OCI-M2 (cell line): ENCODE data around the gene FARS2.
"Not testable (repeated sequence)": the region's sequence is repeated elsewhere in the genome, so short reads cannot be mapped to it uniquely, and the experiment has no call there.

Experiments used
- DNase-seq: peaks from one replicate; lab custom pipeline; 2025; ENCODE audit not compliant: unreplicated experiment; lab: John Stamatoyannopoulos, UW

FARS2 gene

DNA sequence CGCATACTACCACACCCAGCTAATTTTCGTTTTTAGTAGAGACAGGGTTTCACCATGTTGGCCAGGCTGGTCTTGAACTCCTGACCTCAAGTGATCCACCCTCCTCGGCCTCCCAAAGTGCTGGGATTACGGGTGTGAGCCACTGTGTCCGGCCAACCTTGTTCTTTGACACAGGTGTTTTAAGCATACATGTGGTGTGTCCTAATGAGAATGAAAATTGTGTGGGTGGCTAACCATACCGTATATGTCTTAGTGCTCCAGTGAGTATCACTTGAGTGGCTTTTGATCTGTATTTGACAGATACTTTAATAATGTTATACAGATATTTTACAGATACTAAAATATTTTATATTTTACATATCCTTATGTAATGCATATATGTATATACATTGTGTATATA is 395.4 kb downstream of the FARS2 start:
- not testable (repeated sequence) for DNase-seq

DNA sequence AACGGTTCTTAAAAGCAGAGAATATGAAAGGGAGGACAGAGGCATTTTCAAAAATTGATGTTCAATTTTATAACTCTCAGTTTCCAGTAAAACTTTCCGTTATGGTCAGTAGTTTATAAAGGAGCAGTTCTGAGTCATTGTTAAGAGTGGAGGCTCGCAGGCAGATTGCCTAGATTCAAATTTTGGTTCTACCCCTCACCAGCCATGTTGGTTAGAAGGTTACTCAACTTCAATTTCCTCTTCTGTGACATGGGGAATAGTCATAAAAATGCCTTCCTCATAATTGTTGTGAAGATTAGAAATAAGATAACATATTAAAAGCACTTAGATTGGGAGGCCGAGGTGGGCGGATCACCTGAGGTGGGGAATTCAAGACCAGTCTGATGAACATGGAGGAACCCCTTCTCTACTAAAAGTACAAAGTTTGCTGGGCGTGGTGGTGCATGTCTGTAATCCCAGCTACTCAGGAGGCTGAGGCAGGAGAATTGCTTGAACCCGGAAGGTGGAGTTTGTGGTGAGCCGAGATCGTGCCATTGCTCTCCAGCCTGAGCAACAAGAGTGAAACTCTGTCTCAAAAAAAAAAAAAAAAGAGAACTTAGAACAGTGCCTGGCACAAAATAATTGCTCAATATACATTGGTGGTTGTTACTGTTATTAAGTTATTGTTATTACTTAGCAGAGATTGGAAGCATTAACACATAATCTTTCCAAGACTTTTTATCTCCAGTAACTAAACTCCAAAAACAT is 396.5 kb downstream of the FARS2 start:
- DNase-seq = no peak

DNA sequence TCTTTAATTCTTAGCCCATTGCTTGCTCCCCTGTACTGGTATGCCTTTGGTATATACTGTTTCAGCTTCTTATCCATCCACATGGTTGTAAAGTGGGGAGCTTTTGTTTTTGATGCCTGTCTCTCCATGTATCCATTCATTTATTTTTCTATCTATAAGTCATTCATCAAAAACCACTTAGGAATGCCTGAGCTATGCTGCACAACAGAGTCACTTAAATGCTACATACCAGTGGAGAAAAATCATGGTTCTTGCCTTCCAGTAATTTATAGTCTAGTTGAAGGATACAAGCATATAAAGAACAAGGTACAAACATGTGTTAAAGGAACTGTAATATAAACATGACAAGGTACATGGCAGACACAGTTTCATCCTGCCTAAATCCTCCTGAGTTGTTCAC is 398.2 kb downstream of the FARS2 start:
- no peak for DNase-seq

- no peak for DNase-seq
These were observed 399.5 kb downstream of the FARS2 start for GRCh38 chr6:5660772-5661171.

- no peak for DNase-seq
These were observed 401.5 kb downstream of the FARS2 start for GRCh38 chr6:5662797-5663196.

DNA sequence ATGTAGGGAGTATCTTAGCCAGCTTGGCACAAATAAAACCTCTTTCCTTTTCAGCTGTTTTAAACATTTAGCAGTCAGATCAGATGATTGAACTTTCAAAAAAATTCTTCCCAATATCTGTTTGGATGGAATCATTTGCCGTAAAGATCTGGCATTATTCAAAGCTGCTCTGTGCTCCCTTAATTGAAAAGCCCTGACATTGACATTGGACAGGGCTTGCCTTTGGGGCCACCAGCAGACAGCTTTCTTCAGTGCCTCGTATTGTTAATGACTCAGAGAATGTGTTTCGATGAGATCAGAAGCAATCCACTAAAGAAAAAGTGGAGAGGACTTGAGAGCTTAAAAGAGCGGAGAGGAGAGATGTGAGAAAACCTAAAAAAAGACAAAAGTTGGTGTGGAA is 401.9 kb downstream of the FARS2 start:
- DNase-seq = no peak

- DNase-seq = no peak
These were observed 402.4 kb downstream of the FARS2 start for GRCh38 chr6:5663739-5664138.

DNA sequence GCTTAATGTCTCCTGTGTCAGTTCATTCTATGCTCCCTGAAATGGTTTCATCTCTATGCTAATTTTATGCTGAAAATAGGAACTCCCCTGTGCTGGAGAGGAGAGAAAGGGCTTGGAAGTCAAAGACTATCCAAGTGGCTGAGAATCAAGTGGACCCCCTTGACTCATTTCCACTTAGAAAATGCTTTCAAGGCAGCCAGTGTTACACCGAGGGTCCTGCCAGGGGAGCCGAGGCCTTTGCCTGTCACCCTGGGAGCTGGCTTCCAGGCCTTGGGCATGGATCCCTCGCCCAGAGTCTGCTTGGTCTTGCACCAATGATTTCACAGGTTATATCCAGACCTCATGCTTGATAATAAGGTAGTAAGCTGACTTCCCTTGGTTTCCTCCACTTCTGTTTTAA is 402.8 kb downstream of the FARS2 start:
- no peak for DNase-seq

DNA sequence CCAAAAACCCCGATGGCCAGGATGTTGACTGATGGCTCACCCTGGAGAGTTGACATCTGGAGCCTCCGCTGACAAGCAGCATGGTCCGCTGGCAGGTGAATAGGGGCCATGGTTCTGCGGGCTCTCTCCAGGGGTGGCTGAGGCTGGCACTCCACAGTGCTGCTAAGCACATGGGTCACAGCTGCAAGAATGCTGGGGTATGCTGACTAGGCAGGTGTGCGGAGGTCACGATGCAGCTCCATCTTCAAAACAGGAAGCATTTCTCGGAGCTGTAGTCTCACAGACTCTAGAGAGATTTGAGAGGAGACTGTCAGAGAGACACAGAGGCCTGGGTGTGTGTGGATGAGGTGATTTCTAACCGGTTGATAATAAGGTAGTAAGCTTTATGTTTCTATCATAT is 403.9 kb downstream of the FARS2 start:
- no peak for DNase-seq

DNA sequence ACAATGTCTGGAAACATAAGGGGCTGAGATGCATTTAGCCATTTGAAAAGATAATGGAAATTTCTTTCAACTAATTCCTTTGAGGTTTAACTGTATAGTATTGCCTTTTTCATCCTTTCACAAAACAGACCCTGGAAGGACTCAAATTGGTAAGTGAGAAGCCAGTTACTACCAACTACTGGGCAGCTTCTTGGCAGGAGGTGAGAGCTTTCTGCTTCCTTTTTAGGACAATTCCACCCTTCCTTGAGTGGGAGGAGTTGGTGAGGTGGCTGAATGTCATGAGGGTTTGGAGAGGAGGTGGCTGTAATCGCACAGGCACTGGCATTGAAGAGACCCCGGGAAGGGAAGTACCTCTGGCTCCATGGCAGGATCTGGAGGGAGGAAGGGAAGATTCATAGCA is 404.4 kb downstream of the FARS2 start:
- no peak for DNase-seq

DNA sequence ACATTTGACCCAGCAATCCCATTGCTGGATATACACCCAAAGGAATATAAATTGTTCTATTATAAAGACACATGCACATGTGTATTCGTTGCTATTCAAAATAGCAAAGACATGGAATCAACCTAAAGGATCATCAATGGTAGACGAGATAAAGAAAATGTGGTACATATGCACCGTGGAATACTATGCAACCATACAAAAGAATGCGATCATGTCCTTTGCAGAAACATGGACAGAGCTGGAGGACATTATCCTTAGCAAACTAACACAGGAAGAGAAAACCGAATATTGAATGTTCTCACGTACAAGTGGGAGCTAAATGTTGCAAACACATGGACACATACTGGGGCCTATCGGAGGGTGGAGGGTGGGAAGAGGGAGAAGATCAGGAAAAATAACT is 405.4 kb downstream of the FARS2 start:
- no peak for DNase-seq

- DNase-seq = no peak
These were observed 406.4 kb downstream of the FARS2 start for GRCh38 chr6:5667737-5668136.

DNA sequence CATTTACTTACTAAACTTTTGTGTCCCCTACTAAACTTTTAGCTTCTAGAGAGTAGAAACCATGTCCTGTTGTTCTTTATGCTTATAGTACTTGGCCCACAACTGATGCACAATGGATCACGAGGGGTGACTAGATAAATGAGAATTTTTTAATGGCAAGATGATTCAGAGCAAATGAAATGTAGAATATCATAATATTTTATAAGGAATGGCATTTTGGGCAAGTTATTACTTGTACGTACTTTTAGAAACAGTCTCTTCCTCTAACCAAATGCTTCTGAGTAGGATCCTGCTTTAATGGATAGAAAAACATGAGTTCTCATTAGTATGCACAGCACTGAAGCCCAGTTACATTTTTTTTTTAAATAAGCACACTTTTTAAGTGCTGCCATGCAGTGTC is 409.1 kb downstream of the FARS2 start:
- DNase-seq = no peak

GRCh38 chr6:5670811-5671561 is 409.7 kb downstream of the FARS2 start:
- no peak for DNase-seq

- no peak for DNase-seq
These were observed 410.6 kb downstream of the FARS2 start for GRCh38 chr6:5671601-5672559.

GRCh38 chr6:5672581-5673011 is 411.3 kb downstream of the FARS2 start:
- no peak for DNase-seq

DNA sequence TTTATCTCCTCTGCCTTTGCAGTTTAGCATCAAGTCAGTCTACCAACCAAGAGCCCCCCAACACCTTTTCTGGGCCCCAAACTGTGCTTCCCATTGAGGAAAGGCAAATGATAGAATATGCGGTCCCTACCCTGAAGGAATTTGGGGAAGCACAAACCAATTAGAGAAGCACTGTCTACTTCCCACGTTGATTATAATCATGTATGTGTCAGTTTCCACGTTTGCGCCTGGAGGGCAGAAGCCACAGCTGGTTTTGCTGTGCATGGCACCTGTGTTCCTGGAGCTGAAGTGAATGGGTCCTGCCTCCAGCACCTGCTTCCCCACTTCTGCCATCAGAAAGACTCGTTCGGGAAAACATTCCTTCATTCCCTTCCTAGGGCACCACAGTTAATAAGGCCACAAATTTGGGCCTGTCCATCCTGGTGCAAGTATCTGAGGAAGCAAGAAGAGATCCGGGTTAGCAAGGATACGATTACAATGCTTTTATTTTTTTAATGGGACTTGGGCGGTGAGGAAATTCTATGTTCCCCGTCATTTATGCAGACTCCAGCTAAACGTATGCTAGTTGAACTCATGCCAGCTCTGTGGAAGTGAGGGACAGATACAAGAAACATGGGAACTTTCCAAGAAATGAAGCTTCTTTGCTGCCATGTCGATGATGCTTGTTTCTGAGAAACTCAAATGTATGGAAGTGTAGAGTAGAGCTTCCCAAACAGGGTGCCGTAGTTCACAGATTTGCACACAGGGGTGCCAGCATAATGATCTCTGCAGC is 411.9 kb downstream of the FARS2 start:
- no peak for DNase-seq

DNA sequence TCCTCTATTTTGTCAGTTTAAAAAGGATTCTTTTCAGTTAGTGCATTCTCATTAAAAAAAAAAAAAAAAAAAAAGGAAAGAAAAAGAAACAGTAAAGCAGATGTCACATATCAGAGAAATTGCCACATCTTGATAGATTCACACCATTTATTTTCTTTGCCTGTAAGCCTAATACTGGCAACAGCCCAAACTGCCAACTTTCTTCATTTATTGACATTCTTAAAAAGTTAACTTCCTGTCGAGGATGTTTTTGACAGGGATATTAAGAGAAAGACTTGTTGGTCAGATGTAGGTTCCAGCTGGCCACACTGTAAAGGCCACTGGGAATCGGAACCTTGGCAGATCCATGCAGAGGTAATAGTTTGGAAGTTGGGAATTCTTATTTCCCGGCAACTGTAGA is 412.8 kb downstream of the FARS2 start:
- DNase-seq = no peak

DNA sequence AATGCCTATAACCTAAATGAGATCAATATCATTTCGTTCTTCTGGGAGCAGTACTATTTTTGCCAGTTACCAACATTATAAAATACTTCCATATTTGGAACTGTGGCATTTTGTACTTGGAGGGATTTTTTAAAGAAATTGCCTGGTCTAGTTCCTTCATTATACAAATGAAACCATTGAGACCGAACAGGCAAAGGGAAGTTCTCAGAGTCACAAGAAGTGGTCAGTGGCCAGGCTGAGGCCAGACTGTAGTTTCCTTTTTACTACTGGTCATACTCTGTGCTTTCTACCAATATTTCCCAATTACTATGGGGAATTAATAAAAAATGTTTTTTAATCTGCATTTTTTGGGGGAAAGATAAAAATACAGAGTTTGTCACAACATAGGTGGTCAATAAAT is 413.4 kb downstream of the FARS2 start:
- no peak for DNase-seq

- no peak for DNase-seq
These were observed 415.4 kb downstream of the FARS2 start for GRCh38 chr6:5676701-5677100.
